GM18858 (cell line): ENCODE results near the gene F12.

Source experiments
- ATAC-seq: cut with Tn5 transposase; IDR thresholded peaks from one replicate; pipeline ENCODE4 v1.9.1; 2021; ENCODE audit not compliant: unreplicated experiment

Gene F12

DNA sequence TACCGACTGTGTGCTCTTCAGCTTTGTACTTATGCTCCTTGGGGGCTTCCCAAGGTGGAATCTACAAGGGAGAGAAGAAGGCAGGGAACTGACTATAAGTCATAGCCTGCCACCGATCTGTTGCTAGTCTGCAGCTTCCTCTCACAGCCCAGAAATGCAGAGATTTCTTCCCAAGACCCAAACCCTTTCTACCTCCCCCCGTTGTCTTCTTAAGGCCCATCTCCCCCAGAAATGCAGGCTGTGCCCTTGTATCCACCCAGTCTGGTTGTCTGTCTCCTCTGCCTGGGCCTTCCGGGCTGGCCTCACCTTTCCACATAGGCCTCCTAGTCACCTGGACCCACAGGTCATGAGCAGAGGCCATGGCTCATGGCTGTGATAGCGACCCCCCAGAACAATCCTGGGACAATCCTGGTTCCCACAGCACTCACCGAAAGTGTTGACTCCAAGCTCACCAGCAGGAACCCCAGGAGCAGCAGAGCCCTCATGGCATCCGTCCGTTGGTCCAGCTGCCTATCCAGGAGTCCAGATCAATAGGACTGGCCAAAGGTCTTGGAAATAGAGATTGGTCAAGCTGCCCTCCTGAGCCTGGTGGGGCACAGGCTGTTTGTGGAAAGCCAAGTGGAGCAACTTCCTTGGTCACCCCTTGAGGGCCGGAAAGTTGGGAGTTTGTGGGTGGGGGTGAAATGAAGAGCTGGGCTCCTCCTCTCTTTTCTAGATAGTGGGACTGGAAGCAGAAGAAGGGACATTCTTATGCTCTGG, at the start of gene F12:
TSS of gene F12 (minus strand) at position 522 of the 759 bp plus-strand sequence. CDS start at position 485, 37 bp downstream.
- ATAC-seq, result no peak

DNA sequence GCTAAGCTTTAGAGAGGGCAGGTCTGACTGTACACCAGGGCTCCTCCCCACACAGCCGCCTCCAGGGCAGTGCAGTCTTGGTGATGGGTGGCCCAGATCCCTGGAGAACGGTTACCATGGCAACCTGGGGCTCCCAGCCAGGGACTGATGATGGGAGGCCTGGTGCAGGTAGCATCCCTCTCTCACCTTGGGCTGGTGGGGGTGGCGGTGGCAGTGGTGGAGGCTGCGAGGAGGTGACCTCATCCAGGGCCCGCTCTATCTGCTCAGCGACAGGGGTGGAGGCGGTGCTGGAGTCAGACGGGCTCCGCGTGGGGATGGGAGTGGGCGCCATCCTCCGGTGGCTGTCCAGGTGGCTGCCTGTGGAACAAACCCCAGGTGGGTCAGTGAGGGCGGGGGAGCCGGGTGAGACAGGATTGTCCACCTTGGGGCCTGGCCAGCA, 49.6 kb upstream of the F12 start:
- no peak for ATAC-seq

DNA sequence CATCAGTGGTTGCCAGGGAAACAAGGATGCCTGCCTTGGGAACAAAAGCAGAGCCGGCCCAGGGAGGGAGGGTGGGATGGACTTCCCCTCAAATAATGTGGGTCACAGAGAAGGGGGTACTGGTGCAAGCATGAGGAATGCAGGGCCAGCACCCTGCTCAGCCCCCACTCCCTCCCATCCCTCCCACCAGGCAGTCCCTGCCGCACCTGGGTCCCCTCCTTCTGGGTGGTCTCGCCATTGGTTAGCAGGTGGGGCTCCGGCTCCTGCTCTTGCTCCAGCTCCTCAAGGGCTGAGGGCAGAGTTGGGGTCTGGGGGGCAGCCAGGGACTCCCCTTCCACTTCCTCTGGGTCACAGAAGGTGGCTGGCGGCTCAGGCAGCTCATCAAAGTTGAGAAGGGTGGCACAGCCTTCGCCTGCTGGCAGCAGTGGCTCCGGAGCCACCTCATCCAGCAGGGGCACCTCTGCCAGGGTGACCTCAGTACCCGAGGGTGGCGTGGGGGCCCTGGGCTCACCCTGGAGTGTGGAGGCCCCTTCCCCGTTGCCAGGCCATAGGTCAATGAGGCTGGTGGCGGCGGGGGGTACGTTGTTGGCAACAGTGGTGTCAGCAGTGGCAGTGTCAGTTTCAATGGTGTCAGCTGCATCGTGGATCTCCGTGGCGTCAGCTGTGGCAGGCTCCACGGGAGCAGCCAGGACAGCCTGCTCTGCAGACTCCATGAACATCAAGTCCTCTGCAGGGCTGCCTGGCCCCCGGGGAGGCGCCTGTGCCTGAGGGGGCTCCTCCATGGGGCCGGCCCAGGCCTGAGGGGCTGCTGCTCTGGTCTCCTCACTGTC, 48.7 kb upstream of the F12 start:
- no peak for ATAC-seq

DNA sequence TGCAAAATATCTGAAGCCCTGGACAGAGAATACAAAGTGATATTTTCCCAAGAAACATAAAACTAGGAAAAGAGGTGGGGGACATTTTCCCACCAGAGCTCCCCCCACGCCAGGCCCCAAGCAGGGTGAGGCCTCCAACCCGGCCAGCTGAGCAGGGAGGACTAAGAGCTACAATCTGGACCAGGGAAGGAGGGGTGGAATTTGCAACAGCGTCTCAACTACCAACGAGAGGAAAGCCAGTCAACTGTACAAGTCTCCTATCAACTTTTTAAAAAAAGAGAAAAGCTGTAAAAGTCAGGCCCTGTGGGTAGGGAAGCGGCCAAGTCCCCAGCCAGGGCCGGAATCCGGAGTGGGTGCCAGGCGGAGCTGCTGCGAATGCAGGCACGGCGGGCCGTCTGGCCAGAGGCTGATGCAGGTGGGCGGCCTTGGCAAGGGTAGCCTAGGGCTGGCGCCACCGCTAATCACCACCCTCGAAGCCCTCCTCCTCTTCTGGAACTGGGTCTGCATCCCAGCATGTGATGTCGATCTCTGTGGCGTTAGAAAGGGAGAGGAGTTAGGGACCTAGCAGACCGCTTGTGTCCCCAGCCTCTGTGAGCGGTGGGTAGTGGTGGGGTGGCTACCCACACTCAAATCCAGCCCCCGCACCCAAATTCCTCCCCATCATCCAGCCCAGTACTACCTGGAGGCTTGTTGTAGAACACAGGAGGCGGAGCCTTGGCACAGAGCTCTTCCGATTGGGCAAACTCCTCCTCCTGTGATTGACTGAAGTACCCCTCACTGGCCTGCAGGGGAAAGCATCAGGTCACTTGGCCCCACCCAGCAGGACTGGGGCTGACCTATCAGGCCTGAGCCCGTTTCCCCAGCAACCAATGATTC, 47.9 kb upstream of the F12 start:
- ATAC-seq, result peak; percentile 31

DNA sequence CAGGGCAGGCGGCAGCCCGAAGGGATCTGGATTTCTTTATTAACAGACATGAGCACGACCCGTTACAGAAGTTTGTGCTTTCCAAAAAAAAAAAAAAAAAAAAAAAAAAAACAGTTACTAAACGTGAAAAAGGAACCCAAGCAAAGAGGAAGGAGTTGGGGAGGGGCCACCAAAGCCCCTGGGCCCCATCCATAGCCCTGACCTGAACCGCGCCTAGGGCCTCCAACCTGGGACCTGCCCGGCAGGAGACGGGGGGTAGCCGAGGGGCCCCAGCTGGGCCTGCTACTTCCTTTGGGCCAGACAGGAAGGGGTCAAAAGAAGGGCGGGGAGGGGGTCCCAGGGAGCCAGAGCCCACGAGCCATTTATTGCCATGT, 47.2 kb upstream of the F12 start:
- ATAC-seq, result no peak

DNA sequence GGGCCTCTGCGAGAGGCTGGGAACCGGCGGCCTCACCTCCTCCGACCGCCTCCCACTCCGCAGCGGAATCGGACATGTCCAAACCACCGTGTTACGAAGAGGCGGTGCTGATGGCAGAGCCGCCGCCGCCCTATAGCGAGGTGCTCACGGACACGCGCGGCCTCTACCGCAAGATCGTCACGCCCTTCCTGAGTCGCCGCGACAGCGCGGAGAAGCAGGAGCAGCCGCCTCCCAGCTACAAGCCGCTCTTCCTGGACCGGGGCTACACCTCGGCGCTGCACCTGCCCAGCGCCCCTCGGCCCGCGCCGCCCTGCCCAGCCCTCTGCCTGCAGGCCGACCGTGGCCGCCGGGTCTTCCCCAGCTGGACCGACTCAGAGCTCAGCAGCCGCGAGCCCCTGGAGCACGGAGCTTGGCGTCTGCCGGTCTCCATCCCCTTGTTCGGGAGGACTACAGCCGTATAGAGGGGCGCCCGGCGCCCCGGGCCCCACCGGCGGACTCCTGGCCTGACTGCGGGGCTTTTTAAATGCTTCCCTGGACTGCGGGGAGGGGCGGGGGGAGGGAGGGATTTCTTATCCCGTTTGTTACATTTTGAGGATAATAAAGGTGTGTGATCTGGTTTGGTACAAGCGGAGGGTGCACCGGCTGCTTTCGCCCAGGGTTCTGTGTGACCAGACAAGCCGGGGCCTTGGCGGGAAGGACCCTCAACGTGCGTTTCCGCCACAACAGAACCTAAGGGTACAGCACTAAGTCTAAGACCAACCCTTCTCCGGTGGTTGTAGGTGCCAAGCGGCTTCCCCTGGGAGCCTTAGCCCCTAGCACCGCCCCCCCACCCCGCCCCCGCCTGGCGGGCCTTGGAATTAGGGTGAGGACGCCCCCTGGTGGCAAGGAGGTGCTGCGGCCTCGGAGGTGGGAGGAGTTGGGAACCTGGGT, 46.6 kb upstream of the F12 start:
- ATAC-seq, result peak; percentile 3

DNA sequence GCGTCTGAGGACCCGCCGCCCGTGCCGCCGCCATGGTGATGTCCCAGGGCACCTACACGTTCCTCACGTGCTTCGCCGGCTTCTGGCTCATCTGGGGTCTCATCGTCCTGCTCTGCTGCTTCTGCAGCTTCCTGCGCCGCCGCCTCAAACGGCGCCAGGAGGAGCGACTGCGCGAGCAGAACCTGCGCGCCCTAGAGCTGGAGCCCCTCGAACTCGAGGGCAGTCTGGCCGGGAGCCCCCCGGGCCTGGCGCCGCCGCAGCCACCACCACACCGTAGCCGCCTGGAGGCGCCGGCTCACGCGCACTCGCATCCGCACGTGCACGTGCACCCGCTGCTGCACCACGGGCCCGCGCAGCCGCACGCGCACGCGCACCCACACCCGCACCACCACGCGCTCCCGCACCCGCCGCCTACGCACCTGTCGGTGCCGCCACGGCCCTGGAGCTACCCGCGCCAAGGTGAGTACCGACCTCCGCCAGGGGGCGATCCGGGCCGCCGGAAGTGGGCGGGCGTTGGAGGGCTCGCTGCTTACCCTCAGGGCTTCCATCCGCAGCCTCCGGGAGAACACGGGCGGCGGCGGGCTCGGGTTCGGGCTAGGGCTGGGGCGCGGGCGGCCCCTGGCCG, 45.8 kb upstream of the F12 start:
- peak; percentile 33 for ATAC-seq

DNA sequence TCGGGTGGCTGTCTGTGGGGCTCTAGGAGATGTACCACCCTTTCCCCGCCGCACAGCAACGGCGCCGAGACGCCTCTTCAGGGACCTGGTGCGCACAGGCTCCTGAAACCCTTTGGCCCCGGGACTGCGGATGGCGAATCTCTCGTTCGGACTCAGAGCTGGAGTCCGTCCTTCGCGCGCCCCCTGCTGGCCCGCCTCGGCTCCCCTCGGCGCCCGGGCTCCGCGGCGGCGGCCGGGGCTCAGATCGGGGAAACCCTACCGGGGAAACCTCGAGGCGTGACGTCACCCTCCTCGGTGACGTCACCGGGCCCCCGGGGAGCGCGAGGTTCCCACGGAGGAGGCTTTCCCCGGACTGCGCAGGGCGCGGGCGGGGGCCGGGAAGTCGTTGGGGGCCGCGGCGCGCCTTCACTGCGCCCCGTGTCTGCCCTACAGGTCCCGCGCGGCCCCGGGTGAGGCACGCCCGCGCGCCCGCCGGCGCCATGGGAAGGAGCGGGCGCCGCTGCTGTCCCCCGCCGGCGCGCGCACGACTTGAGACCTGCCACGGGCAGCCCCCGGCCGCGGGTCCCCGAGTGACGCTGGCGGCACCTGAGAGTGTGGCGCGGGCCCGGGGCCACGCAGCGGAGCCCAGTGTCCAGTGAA, 45.2 kb upstream of the F12 start:
- ATAC-seq, result peak; percentile 32

DNA sequence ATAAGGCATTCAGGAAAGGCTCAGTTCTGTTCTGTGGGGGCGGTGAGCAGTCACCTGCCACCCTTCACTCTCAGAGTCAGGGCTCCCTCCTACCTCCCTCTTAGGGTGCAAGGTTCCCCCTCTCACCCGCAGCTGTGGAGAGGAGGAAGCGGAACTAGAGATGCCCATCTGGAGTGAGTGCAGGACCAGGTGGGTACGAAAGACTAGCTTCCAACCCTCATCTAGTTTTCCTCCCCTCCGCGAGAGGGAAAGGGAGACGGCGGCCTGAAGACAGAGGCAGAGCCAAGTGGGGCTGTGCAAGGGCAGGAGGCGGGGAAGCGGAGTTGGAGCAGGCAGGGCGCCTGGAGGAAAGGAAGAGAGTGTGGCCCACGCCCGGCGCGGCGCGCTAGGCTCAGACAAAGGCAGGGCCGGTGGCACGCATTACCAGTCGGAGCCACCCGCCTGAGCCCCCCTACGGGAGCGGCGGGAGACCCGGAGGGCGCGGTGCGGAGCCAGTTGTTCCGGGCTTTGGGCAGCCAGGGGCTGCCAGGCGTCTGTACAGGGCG, 44.6 kb upstream of the F12 start:
- peak; percentile 1 for ATAC-seq

DNA sequence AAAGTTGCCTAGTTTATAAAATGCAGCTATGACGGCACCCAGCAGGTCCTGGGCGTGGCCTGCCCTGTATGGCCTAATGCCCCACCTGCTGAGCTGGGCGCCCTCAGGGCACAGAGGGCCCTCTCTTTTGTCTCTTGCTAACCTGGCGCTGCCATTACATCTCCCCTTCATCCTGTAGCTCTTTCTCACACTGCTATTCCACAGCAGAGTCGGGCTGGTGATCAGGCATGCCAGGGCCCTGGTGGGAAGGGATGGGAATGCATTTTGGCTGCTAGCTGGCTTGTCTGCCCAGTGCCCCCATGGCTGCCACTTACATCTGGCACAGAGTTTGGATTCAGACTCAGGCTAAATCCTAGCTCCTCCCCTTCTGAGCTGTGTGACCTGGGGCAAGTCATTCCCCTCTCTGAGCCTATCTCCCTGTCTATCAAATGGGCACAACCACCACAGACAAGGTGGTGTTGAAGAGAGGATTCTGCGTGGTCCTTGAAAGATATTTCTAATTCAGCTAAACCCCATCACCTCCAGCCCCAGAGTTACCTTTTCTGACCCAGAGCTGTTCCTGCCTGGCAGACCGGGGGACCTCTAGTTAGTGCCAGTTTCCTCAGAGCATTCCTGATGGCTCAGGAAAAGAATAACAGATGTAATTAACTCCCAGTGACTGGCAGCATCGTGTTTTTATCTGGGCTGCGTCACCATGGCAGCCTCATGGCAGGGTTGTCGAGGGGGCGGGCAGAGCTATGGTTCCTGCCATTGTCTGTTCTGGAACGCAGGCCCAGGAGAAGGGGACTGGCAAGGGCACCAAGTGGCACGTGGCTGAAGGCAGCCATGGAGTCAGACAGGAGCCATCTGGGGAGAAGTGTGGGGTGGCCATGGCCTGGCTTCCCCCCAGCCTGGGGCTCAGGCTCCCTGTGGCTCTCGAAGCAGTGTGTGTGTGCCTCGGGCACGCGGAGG, 43.6 kb upstream of the F12 start:
- no peak for ATAC-seq

DNA sequence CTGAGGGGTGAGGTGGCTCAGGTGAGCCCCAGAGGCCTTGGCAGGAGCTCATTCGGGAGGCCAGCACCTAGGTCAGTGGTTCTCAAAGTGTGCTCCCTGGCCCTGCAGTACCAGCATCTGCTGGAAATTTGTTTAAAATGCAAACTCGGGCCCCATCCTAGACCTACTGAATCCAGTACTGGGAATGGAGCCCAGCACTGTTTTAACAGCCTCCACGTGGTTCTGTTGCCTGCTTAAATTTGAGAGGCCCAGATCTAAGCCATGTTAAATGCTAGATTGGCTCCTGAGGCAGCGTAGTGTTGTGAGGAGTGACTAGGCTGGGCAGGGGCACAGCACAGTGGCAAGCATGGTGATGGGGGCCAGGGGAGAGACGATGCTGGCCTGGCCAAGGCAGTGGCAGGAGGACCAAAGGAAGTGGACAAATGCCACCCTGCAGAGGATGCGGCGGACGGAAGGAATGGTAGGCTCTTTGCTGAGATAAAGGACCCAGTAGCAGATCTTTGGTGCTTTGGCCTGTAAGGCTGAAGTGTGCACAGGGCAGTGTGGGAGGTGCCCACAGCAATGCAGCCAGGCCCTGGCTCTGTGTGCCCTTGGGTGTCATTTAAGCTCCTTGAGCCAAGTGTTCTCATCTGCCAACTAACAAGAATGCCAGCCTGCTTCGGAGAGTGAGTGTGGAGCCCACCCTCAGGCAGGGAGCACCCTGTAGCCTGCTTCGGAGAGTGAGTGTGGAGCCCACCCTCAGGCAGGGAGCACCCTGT, 41.5 kb upstream of the F12 start:
- ATAC-seq, result no peak

DNA sequence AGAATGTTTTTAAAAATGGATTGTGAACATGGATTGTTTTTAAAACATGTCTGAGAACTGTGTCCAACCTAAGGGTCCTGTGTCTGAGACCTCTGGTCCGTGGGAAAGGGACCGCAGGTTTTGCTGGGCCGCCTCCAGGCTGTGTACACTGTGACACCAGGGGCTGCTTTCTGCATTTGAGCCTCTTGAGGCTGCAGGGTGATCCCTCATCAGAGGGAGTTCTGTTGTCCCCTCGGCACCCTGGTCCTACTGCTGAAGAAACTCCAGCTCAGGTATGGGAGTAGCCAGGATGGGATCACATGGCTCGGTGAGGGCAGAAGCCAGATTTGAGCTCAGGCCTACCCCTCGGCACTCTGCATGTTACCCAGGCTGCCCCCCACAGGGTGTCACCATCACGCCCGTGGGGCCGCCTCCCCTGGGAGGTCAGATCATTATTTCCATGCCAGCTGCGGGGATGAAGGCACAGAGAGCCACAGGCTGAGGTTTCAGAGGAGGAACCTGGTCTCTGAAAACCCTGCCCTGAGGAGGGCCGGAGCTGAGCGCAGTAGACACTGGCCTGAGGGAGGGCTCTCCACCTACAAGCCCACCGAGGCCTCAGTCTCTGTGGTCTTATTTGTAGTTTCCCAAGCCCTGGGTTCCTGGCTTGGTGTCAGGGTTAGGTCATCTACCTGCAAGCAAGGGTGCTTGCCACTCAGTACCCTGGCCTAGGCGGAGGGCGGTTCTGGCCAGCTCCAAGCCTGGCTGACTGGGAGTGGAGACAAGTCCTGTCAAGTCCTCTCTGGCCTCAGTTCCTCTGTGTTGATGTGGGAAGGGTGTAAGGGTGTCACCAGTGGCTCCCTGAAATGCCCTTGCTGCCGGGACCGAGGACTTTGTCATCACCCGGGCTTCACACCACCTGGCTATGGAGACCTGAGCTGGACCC, 40.0 kb upstream of the F12 start:
- ATAC-seq, result no peak

DNA sequence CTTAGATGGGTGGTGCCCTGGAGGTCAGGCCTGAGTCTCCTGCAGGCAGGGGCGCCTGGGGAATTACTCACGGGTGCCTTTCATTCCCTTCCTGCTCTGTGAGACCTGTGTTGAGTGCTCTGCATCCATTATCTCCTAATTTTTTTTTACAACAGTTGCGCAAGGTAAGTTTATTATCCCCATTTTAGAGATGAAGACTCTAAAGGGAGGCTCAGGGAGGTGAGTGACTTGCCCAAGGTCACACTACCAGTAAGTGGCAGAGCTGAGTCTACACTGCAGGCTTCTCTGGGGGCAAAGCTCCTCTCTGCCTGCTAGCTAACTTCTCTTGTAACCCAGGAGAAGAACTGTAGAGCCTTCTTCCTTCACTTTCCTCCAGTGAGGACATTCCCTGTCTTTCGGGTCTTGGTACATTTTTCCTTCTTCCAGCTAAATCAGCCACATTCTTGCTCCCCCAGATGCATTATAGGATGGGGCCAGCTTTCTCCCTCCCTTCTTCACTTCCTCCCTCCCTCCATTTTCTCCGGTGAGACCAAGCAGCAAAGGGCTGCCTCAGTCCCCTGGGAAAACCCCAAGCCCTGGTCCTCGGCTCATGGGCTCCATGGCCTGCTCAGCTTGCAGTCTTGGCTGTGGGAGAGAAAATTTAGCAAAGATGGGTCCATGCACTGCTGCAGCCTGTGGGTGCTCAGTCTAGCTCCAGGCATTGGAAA, 39.0 kb upstream of the F12 start:
- ATAC-seq, result no peak

DNA sequence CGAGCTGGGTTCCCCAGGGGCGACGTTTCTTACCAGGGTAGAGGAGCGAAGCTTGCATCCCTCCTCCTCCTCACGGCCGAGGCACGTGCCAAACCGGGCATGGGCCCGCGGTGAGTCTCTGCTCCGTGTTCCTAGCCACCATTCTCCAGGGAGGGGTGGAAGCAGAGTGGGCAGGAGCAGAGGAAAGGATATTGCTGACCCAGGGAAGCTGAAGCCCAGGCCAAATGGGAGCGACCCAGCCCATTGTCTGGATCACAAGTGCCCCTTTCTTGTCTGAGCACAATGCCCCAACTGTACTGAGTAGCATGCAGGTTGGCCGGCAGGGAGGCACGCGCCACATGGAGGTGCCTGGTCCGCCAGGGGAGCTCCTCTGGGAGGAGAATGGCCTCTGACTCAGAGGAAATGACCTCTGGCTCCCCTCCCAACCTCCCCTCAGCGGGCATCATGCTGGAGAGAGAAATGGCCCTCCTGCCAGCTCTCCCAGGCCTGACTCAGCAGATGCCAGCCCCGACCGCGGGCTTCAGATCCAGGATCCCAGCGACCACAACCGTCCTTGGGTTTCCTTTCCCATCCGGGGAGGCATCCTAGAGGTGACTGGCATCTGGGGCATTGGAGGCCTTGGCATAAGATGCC, 38.4 kb upstream of the F12 start:
- ATAC-seq, result no peak

DNA sequence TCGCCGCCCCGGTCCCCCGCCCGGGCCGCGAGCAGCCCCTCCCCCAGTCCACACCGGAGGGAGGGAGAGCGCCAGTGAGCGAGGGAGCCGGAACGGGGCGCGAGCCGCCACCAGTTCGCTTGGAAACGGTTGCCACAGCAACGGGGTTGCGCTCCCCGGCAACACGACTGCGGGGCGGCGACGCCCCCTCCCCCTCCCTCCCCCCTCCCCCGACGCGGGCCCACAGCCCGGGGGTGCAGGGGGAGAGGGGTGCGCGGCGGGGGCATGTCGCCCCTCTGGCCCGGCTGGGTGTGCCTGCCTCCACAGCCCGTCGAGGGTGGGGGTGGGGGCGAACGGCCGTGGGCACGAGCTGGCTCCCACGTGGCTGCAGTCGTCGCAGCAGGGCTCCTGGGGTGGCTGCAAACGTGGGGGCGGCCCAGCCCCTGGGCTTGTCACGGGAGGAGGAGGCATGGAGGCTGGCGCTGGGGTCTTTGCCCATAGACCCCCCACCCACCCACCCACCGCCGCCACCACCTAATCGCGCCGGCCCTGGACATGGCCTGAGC, 37.8 kb upstream of the F12 start:
- ATAC-seq, result peak; percentile 17
